Lung (tissue), 12 donors: ENCODE measurements around the gene PRIM2. TPM values are rescaled to one million over a fixed set of nuclear protein-coding genes. Genes with fewer than 3 reads are reported as not detected.
"Not testable (repeated sequence)": the region's sequence is repeated elsewhere in the genome, so short reads cannot be mapped to it uniquely, and the experiment has no call there.

Experiments
- ATAC-seq: fragments of 200-7000 bp; cut with Tn5 transposase; one replicate; pipeline ENCODE4 v1.9.1; 2020; ENCODE audit warnings: moderate number of reproducible peaks; ENCODE audit not compliant: insufficient read depth, low FRiP score
- DNase-seq, 3 donors: peaks; one replicate each; pipeline ENCODE4 v3.0.0-alpha.2; 2013 to 2017
- H3K27ac ChIP-seq, 2 donors: one replicate each; pipeline ENCODE4 v1.5.1; 2013; ENCODE audit warnings: mild to moderate bottlenecking in 2 of 2, moderate library complexity in 2 of 2, control low read depth in 1 of 2, inconsistent platforms in 1 of 2, low read depth in 1 of 2, low read length in 1 of 2
- H3K27me3 ChIP-seq, 3 donors: one replicate each; pipeline ENCODE4 v1.5.1; 2013; ENCODE audit warnings: low read length in 2 of 3; ENCODE audit not compliant: control insufficient read depth in 3 of 3, insufficient read depth in 3 of 3
- H3K36me3 ChIP-seq, 4 donors: one replicate each; pipeline ENCODE4 v1.5.1; 2013; ENCODE audit warnings: low read length in 4 of 4, mild to moderate bottlenecking in 1 of 4, moderate library complexity in 1 of 4; ENCODE audit not compliant: control insufficient read depth in 4 of 4, insufficient read depth in 4 of 4
- H3K4me1 ChIP-seq, 5 donors: one replicate each; pipeline ENCODE4 v1.5.1; 2013; ENCODE audit warnings: low read length in 5 of 5, mild to moderate bottlenecking in 2 of 5, moderate library complexity in 1 of 5; ENCODE audit not compliant: control insufficient read depth in 5 of 5, insufficient read depth in 5 of 5
- H3K4me3 ChIP-seq: one replicate; pipeline ENCODE4 v1.5.1; 2013; ENCODE audit warnings: mild to moderate bottlenecking, control low read depth, moderate library complexity
- H3K9ac ChIP-seq, 2 donors: one replicate each; pipeline ENCODE4 v1.5.1; 2013; ENCODE audit warnings: low read length in 2 of 2, control low read depth in 1 of 2; ENCODE audit not compliant: insufficient read depth in 1 of 2
- H3K9me3 ChIP-seq, 4 donors: one replicate each; pipeline ENCODE4 v1.5.1; 2013; ENCODE audit warnings: low read length in 3 of 4, mild to moderate bottlenecking in 1 of 4, moderate library complexity in 1 of 4; ENCODE audit not compliant: control insufficient read depth in 4 of 4, insufficient read depth in 3 of 4
- WGBS, 2 donors: extraction: QIAGEN DNeasy Blood & Tissue Kit; methylation state at CpG; one replicate each; pipeline ENCODE4 v1.1.7; 2013; 5-methylcytosine and 5-hydroxymethylcytosine counted together
- polyA plus RNA-seq, 2 donors: library from polyadenylated mRNA; stranded (reverse); fragments of 200-250 nt; gene quantifications; one replicate each; pipeline ENCODE4 v1.2.1, GENCODE V29; 2013
- total RNA-seq, 2 donors: library from RNA; depleted of rRNA in 1 of 2; stranded (reverse); fragments of >200 nt in 1 of 2; gene quantifications; one replicate each; pipeline ENCODE4 v1.2.1, GENCODE V29; 2014 to 2021
- TF ChIP-seq, protein P1 (sequence below): IDR thresholded peaks from 2 replicates; pipeline ENCODE4 v1.5.1; 2012; ENCODE audit warnings: mild to moderate bottlenecking; ENCODE audit errors: control extremely low read depth, extremely low read depth
- donor health status: control.
- donor health status: control.
- donor health status: Bipolar disorder and iron deficiency.
- donor health status: healthy.
- donor health status: DM: yes; HTN: yes; CAD: no.

PRIM2 gene
- total and polyA plus RNA-seq, 4 donors, result 4.0 to 21.8 (median 6.6) TPM

DNA sequence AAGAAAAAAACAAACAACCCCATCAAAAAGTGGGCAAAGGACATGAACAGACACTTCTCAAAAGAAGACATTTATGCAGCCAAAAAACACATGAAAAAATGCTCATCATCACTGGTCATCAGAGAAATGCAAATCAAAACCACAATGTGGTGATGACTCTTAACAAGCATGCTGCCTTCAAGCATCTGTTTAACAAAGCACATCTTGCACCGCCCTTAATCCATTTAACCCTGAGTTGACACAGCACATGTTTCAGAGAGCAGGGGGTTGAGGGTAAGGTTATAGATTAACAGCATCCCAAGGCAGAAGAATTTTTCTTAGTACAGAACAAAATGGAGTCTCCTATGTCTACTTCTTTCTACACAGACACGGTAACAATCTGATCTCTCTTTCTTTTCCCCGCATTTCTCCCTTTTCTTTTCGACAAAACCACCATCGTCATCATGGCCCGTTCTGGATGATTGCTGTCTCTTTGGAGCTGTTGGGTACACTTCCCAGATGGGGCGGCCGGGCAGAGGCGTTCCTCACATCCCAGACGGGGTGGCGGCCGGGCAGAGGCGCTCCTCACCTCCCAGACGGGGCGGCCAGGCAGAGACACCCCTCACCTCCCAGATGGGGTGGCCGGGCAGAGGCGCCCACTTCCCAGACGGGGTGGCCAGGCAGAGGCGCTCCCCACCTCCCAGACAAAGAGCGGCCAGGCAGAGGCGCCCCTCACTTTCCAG, 7.2 kb upstream of the PRIM2 start:
- not testable (repeated sequence) for H3K27me3 ChIP-seq, H3K36me3 ChIP-seq, DNase-seq, ATAC-seq, H3K9me3 ChIP-seq, H3K9ac ChIP-seq, H3K27ac ChIP-seq, H3K4me3 ChIP-seq
- H3K4me1 ChIP-seq, result peaks cover 0 to 12% (median 0%) of the 10 kb centered on the region in 5 donors
- WGBS, 2 donors, result 90 to 94% methylated on average over 21 of the region's 21 CpGs

DNA sequence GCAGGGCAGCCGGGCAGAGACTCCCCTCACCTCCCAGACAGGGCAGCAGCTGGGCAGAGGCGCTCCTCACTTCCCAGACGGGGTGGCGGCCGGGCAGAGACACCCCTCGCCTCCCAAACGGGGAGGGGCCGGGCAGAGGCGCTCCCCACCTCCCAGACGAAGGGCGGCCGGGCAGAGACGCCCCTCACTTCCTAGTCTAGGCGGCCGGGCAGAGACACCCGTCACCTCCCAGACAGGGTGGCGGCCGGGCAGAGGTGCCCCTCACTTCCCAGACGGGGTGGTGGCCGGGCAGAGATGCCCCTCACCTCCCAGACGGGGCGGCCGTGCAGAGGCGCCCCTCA, 6.6 kb upstream of the PRIM2 start:
- H3K27me3 ChIP-seq, result no peaks in the 10 kb centered on the region
- H3K4me1 ChIP-seq, result peaks cover 0 to 11% (median 0%) of the 10 kb centered on the region in 5 donors
- H3K27ac ChIP-seq, result no peak overlapping the region
- no peaks in the 10 kb centered on the region for H3K9me3 ChIP-seq
- ATAC-seq (no peak), DNase-seq (no peak)
- no peak overlapping the region for H3K9ac ChIP-seq
- TF ChIP-seq, protein P1, sequence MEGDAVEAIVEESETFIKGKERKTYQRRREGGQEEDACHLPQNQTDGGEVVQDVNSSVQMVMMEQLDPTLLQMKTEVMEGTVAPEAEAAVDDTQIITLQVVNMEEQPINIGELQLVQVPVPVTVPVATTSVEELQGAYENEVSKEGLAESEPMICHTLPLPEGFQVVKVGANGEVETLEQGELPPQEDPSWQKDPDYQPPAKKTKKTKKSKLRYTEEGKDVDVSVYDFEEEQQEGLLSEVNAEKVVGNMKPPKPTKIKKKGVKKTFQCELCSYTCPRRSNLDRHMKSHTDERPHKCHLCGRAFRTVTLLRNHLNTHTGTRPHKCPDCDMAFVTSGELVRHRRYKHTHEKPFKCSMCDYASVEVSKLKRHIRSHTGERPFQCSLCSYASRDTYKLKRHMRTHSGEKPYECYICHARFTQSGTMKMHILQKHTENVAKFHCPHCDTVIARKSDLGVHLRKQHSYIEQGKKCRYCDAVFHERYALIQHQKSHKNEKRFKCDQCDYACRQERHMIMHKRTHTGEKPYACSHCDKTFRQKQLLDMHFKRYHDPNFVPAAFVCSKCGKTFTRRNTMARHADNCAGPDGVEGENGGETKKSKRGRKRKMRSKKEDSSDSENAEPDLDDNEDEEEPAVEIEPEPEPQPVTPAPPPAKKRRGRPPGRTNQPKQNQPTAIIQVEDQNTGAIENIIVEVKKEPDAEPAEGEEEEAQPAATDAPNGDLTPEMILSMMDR, result no peak
- H3K36me3 ChIP-seq, result no peaks in the 10 kb centered on the region
- WGBS, 2 donors, result 92 to 94% methylated on average over 22 to 24 of the region's 24 CpGs
- no peak overlapping the region for H3K4me3 ChIP-seq

DNA sequence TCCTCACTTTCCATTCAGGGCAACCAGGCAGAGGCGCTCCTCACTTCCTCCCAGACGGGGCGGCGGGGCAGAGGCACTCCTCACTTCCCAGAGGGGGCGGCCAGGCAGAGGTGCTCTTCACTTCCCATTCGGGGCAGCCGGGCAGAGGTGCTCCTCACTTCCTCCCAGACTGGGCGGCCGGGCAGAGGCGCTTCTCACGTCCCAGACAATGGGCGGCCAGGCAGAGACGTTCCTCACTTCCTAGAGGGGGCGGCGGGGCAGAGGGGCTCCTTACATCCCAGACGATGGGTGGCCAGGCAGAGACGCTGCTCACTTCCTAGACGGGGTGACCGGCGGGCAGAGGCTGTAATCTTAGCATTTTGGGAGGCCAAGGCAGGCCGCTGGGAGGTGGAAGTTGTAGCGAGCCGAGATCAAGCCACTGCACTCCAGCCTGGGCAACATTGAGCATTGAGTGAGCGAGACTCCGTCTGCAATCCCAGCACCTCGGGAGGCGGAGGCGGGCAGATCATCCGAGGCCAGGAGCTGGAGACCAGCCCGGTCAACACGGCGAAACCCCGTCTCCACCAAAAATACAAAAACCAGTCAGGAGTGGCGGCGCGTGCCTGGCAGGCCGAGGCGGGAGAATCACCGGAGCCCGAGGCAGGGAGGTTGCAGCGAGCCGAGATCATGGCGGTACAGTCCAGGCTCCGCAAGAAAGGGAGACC, 6.0 kb upstream of the PRIM2 start:
- not testable (repeated sequence) for H3K4me3 ChIP-seq, H3K9me3 ChIP-seq, DNase-seq, H3K36me3 ChIP-seq, H3K9ac ChIP-seq, H3K27ac ChIP-seq, ATAC-seq, H3K27me3 ChIP-seq
- WGBS, 2 donors, result 96% methylated on average over 36 to 44 of the region's 44 CpGs
- peaks cover 0 to 13% (median 0%) of the 10 kb centered on the region in 5 donors for H3K4me1 ChIP-seq

DNA sequence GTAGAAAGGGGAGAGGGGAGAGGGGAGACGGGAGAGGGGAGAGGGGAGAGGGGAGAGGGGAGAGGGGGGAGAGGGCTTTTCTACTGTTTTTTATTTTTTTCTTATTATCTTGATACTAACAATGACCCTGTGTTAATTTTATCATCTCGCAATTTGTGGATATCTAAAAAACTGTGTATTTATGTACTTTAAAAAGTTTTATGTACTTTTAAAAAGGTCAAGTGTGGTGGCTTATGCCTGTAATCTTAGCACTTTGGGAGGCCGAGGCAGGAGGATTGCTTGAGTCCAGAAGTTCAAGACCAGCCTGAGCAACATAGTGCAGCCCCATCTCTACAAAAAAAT, 5.5 kb upstream of the PRIM2 start:
- Histone ChIP-seq H3K9me3 (no peaks in the 10 kb centered on the region), H3K27me3 (no peaks in the 10 kb centered on the region), H3K4me1 (peaks cover 0 to 14% (median 0%) of the 10 kb centered on the region in 5 donors), H3K9ac (no peak overlapping the region), H3K36me3 (no peaks in the 10 kb centered on the region), H3K27ac (no peak overlapping the region), H3K4me3 (no peak overlapping the region)
- DNase-seq (no peak), ATAC-seq (no peak)
- TF ChIP-seq, protein P1, result no peak
- 59 to 97% methylated on average over 2 to 3 of the region's 3 CpGs for WGBS, 2 donors
